GM21723 (cell line): ENCODE measurements around the gene GPX4.

Experiments
- ATAC-seq: cut with Tn5 transposase; IDR thresholded peaks from one replicate; pipeline ENCODE4 v1.9.1; 2021; ENCODE audit warnings: mild to moderate bottlenecking, moderate library complexity; ENCODE audit not compliant: unreplicated experiment

The GPX4 gene

GRCh38 chr19:1147934-1148549, 44.2 kb downstream of the GPX4 start:
- ATAC-seq = no peak

- ATAC-seq = no peak
These were observed 45.7 kb downstream of the GPX4 start for GRCh38 chr19:1149259-1150045.

GRCh38 chr19:1150333-1151036, 46.7 kb downstream of the GPX4 start:
- ATAC-seq = no peak

GRCh38 chr19:1151037-1151724, 47.4 kb downstream of the GPX4 start:
- no peak for ATAC-seq

GRCh38 chr19:1151917-1152587, 48.3 kb downstream of the GPX4 start:
- no peak for ATAC-seq

GRCh38 chr19:1153891-1154730, 50.3 kb downstream of the GPX4 start:
- no peak for ATAC-seq

- ATAC-seq = no peak
These were observed 51.0 kb downstream of the GPX4 start for GRCh38 chr19:1154731-1155351.

GRCh38 chr19:1155352-1156304, 51.8 kb downstream of the GPX4 start:
- ATAC-seq = no peak
